Testis (tissue), 2 donors: ENCODE results near the gene ZNF248.

ENCODE experiments used
- CTCF ChIP-seq, 3 experiments: fragments of 450-650 bp in 2 of 3; fragments of 200-600 bp in 1 of 3; sonication (generic) in 1 of 3; IDR thresholded peaks; one replicate each; pipeline ENCODE4 v1.5.1; 2016 to 2019; ENCODE audit warnings: antibody characterized with exemption in 3 of 3, mild to moderate bottlenecking in 2 of 3, moderate library complexity in 1 of 3
- POLR2A ChIP-seq: fragments of 450-650 bp; IDR thresholded peaks from one replicate; pipeline ENCODE4 v1.6.1; 2017; ENCODE audit warnings: antibody characterized with exemption, mild to moderate bottlenecking, moderate library complexity

- TF ChIP-seq CTCF (IDR thresholded peaks at IDR 0.05) (no peak), POLR2A (no peak)
These were observed 12.8 kb downstream of the ZNF248 start for GRCh38 chr10:37844644-37845043.
